NCI-H345 treated with DMSO at 0.1 percent for 48 hours (cell line): ENCODE data around the gene MXD3.

ENCODE experiments used
- DNase-seq: peaks from one replicate; lab custom pipeline; 2025; ENCODE audit not compliant: unreplicated experiment; lab: John Stamatoyannopoulos, UW

MXD3 gene

DNA sequence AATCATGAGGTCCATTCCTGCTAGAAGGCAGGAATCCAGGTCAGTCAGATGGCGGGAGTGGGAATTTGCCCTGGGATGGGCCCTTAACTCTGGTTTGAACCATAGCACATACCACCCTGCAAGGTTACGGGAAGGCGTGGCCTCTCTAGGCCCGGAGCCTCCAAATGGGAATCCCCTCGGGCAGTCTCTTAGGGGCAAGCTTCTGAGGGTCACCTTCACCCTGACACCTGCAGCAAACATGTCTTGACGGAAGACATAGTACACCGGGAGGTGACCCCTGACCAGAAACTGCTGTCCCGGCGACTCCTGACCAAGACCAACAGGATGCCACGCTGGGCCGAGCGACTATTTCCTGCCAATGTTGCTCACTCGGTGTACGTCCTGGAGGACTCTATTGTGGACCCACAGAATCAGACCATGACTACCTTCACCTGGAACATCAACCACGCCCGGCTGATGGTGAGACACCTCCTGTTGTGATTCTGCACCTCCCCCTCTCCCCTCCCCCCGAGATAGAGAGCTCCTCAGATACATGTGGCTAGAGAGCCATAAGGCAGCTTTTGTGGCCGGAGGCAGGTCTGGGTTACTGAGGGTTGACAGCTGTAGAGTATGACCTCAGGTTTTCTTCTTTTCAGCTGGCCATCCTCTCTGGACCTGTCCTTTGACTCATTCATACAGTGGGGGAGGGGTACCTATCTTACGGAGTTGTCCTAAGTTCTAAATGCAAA is 7.1 kb downstream of the MXD3 start:
- no peak for DNase-seq

GRCh38 chr5:177303925-177304391 is 7.7 kb downstream of the MXD3 start:
- DNase-seq, result no peak

GRCh38 chr5:177303121-177303924 is 8.4 kb downstream of the MXD3 start, which contains the start of the genes PRELID1 and RAB24:
TSS of gene PRELID1 (plus strand) at chr5:177303799. CDS start at chr5:177303986, 187 bp downstream.
TSS of gene RAB24 (minus strand) at chr5:177303719. CDS start at chr5:177303288, 431 bp downstream.
- peak; percentile 73 for DNase-seq

GRCh38 chr5:177302354-177303110 is 9.2 kb downstream of the MXD3 start:
- DNase-seq, result no peak

GRCh38 chr5:177301503-177302165 is 10.1 kb downstream of the MXD3 start:
- DNase-seq, result peak; percentile 93

DNA sequence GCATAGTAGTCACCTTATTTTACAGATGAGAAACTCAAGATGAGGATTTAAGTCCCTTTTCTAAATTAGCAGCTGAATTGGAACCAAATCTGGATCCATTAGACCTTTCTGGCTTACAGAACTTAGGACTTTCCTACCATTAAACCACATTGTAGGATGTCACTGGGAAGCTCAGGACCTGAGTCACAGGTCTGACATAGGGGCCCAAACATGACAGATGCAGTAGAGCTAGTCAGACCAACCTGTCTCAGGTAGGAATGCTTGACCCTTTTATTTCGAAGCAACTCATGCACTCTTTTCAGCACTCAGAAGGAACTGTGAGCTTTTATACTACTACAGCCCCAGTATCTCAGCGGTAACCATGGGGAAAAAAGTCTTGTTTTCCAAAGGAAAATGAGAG is 10.7 kb downstream of the MXD3 start:
- DNase-seq, result no peak

DNA sequence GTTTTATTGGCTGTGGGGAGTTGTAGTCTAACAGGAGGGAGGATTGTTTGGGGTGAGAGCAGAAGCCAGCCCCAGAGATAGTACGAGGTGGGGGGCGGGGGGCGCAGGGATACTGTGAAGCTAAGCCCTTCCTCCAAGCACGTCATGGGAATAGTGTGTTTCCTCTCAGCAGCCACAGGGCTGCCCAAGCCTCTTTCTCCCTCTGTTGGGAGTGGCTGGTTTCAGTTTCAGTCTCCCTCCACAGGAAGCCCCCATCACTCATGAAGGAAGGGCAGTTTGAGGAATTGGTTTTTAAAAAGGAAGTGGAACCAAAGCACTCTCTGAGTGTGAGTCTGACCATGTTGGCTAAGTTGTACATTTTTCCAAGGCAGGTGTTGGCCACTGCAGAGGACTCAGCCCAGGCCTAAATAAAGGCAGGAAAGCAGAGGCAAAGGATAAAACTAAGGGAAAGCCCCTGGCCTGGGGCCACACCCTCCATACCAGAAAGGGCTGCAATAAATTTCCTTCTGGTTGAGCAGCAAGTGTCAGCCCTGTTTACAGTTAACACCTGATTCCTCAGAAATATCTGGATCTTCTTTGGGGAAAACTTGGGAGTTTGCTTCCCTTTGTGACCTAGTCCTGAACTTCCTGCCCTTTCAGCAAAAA is 11.3 kb downstream of the MXD3 start:
- no peak for DNase-seq

- no peak for DNase-seq
These were observed 12.0 kb downstream of the MXD3 start for GRCh38 chr5:177299697-177300096.

GRCh38 chr5:177297922-177298321 is 13.8 kb downstream of the MXD3 start:
- DNase-seq, result no peak

DNA sequence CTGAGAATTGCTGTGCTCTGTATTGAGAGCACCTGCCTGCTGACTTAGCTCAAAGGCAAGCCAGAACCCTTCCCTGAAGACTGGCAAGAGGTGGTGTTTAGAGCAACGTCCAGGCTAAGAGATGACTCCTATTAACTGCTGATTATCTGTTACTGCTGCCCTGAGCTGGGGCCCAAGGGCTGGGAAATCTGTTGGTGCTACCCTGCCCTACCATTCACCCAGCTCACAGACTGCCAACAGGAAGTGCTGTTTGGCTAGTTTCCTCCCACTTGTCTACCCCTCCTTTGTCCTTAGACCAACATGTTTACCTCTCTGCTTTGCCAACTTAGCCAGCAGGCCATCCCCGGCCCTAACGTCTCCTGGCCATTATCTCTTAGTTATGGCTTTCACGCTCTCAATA is 15.1 kb downstream of the MXD3 start:
- no peak for DNase-seq

- no peak for DNase-seq
These were observed 15.8 kb downstream of the MXD3 start for GRCh38 chr5:177295924-177296323.

GRCh38 chr5:177294632-177295031 is 17.1 kb downstream of the MXD3 start:
- no peak for DNase-seq

- DNase-seq, result no peak
These were observed 17.7 kb downstream of the MXD3 start for GRCh38 chr5:177293819-177294581.

DNA sequence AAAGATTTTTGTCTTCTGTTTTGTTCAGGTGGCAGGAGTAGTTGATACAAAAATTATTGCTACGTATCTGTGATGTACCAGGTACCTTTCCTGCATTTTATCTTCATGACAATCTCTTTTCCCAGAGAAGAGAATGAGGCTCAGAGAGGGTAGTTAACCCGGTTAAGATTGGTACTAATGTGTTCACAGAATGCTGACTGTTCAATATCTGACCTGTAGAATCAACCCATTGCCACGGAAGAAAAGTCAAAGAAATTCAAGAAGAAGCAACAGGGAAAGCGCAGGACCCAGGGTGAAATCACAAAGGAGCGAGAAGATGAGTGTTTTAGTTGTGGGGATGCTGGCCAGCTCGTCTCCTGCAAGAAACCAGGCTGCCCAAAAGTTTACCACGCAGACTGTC is 20.0 kb downstream of the MXD3 start:
- no peak for DNase-seq

GRCh38 chr5:177290816-177291596 is 20.7 kb downstream of the MXD3 start:
- DNase-seq, result no peak

DNA sequence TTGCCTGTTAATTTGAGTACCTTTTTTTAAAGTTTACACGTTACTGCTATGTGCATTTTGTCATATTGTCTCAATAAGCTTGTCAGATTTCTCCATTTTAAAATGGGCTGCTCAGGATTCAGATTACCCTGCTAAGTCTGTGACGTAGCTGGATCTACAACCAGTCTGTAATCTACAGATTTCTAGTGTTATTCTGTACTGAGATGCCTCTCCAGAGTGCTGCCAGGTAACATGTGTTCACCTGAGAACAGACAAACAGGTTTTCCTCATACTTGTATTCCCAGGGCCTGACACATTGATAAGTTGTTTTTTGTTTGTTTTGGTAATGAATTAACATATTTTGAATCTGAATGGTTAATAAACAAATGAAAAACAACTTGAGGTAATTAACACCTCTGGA is 23.5 kb downstream of the MXD3 start:
- DNase-seq, result no peak

- DNase-seq, result no peak
These were observed 34.8 kb downstream of the MXD3 start for GRCh38 chr5:177276886-177277285.

GRCh38 chr5:177275883-177276282 is 35.8 kb downstream of the MXD3 start:
- DNase-seq, result no peak

- no peak for DNase-seq
These were observed 40.6 kb downstream of the MXD3 start for GRCh38 chr5:177271113-177271512.
